Measurements from ENCODE around the gene NKX2-1. TPM values are rescaled to one million over a fixed set of nuclear protein-coding genes. Genes with fewer than 3 reads are reported as not detected.

Gene NKX2-1
- total RNA-seq, 1 experiment from 2014 or later = not detected

- H3K4me1 ChIP-seq (replicated peaks) = no peaks in the 10 kb centered on the region
- no peaks in the 10 kb centered on the region for H3K36me3 ChIP-seq
- H3K4me3 ChIP-seq = no peak overlapping the region
- DNase-seq (ENCODE audit: low read depth in 1 of 2, low spot score in 2 of 2) = no peak
- H3K9me3 ChIP-seq (replicated peaks) = no peaks in the 10 kb centered on the region
- no peak overlapping the region for H3K27ac ChIP-seq
- H3K27me3 ChIP-seq (replicated peaks) = no peaks in the 10 kb centered on the region
Observed at GRCh38 chr14:36474593-36474992, 45.4 kb downstream of the NKX2-1 start.

DNA sequence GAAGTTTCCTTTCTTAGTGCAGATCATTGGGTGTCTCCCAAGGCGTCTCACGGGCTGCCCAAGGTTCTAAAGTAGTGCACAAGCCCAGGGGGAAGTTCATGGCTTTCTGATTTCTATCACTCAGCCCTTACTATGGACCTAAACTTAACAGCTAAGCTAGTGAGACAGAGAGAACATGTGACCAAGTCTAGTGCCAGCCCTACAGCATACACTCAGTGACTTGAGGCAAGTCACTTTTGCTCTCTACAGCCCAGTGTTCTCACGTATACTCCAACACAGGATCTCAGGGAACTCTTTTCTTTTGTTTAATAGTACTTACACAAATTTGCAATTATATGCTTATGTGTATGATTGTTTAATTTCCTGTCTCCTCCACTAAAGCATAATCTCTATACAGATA, 48.6 kb downstream of the NKX2-1 start:
- Histone ChIP-seq H3K27ac (no peak overlapping the region), H3K4me3 (no peak overlapping the region), H3K27me3 (replicated peaks) (0 out of 2 replicates have a peak, but pooled peaks cover 9% of the 10 kb centered on the region), H3K4me1 (replicated peaks) (no peaks in the 10 kb centered on the region), H3K9me3 (replicated peaks) (no peaks in the 10 kb centered on the region), H3K36me3 (no peaks in the 10 kb centered on the region)
- DNase-seq (ENCODE audit: low read depth in 1 of 2, low spot score in 2 of 2) = no peak

- Histone ChIP-seq H3K27me3 (replicated peaks) (0 out of 2 replicates have a peak, but pooled peaks cover 9% of the 10 kb centered on the region), H3K4me3 (no peak overlapping the region), H3K9me3 (replicated peaks) (no peaks in the 10 kb centered on the region), H3K27ac (no peak overlapping the region), H3K36me3 (no peaks in the 10 kb centered on the region), H3K4me1 (replicated peaks) (no peaks in the 10 kb centered on the region)
- no peak for DNase-seq (ENCODE audit: low read depth in 1 of 2, low spot score in 2 of 2)
Observed at GRCh38 chr14:36467332-36467731, 52.7 kb downstream of the NKX2-1 start.

Other genes with a start within 250 kb of the NKX2-1 start
- 11.8 and 16.7 TPM in 2 replicates for gene MBIP, start 199.6 kb downstream of the NKX2-1 start, total RNA-seq (2014; rRNA removed; shearing (Covaris generic))
- gene NKX2-8, start 62.4 kb upstream of the NKX2-1 start, total RNA-seq (2014; rRNA removed; shearing (Covaris generic)) = not detected in 2 replicates
- 1.0 and 3.8 TPM in 2 replicates for gene PAX9, start 141.6 kb upstream of the NKX2-1 start, total RNA-seq (2014; rRNA removed; shearing (Covaris generic))